SU-DHL-6 (cell line): ENCODE measurements around the gene SAMD7.

Experiments used
- H2AFZ ChIP-seq: fragments of 200-600 bp; sonication (generic); 2 replicates; pipeline ENCODE4 v1.6.1; 2014; ENCODE audit warnings: low read depth, mild to moderate bottlenecking, moderate library complexity, mixed read lengths, antibody characterized with exemption, low read length; ENCODE audit not compliant: severe bottlenecking
- H3F3A ChIP-seq: fragments of 200-600 bp; shearing (Covaris generic); 2 replicates; pipeline ENCODE4 v1.6.0; 2016; ENCODE audit warnings: antibody characterized with exemption, mild to moderate bottlenecking; ENCODE audit not compliant: insufficient read depth
- H3K27ac ChIP-seq: fragments of 200-600 bp; sonication (generic); 2 replicates; pipeline ENCODE4 v1.5.1; 2016; ENCODE audit warnings: low read depth, mild to moderate bottlenecking, low read length, moderate library complexity, mixed read lengths
- H3K27me3 ChIP-seq: fragments of 200-600 bp; sonication (generic), shearing (Covaris generic); 2 replicates; pipeline ENCODE4 v1.6.0; 2014; ENCODE audit warnings: mild to moderate bottlenecking, low read length
- H3K36me3 ChIP-seq: fragments of 200-600 bp; sonication (generic); 2 replicates; pipeline ENCODE4 v1.6.1; 2014; ENCODE audit warnings: mild to moderate bottlenecking, low read length, mixed read lengths
- H3K4me2 ChIP-seq: fragments of 300-600, 200-600 bp; shearing (Covaris generic), sonication (generic); 2 replicates; pipeline ENCODE4 v1.6.0; 2014; ENCODE audit warnings: low read length, low read depth, mild to moderate bottlenecking; ENCODE audit not compliant: poor library complexity, severe bottlenecking
- H3K4me3 ChIP-seq: fragments of 200-600 bp; sonication (generic); 2 replicates; pipeline ENCODE4 v1.5.1; 2014; ENCODE audit warnings: antibody characterized with exemption, low read length, mild to moderate bottlenecking, mixed read lengths; ENCODE audit not compliant: insufficient read depth, poor library complexity, severe bottlenecking
- H3K79me2 ChIP-seq: fragments of 200-600 bp; sonication (generic); 2 replicates; pipeline ENCODE4 v1.6.1; 2014; ENCODE audit warnings: mild to moderate bottlenecking, low read length, moderate library complexity; ENCODE audit not compliant: insufficient read depth
- H3K9ac ChIP-seq: fragments of 200-600 bp; sonication (generic); 2 replicates; pipeline ENCODE4 v1.7.0; 2014; ENCODE audit warnings: mild to moderate bottlenecking, low read length
- H3K9me2 ChIP-seq: fragments of 200-600 bp; sonication (generic); replicated peaks from 2 replicates; pipeline ENCODE4 v1.6.1; 2014; ENCODE audit warnings: low read length; ENCODE audit not compliant: insufficient read depth
- H3K9me3 ChIP-seq: fragments of 200-600 bp; sonication (generic); 2 replicates; pipeline ENCODE4 v1.6.1; 2014; ENCODE audit warnings: low read length, mixed read lengths; ENCODE audit not compliant: insufficient read depth
- H4K20me1 ChIP-seq: fragments of 200-600 bp; sonication (generic); 2 replicates; pipeline ENCODE4 v1.6.1; 2014; ENCODE audit warnings: low read depth, mild to moderate bottlenecking, antibody characterized with exemption, low read length, moderate library complexity, mixed read lengths
- CTCF ChIP-seq: fragments of 200-600 bp; sonication (generic); IDR thresholded peaks from one replicate; pipeline ENCODE4 v1.5.1; 2017; ENCODE audit warnings: antibody characterized with exemption, mild to moderate bottlenecking, low read length, moderate library complexity; ENCODE audit not compliant: insufficient read depth, poor library complexity, severe bottlenecking
- EZH2phosphoT487 ChIP-seq: fragments of 200-600 bp; sonication (generic), shearing (Covaris generic); conservative IDR thresholded peaks from 2 replicates; pipeline ENCODE4 v1.6.1; 2018; ENCODE audit warnings: mild to moderate bottlenecking, antibody characterized with exemption, low read length, moderate library complexity, mixed read lengths

Gene SAMD7

GRCh38 chr3:169966428-169966950 lies 55.1 kb downstream of the SAMD7 start, which contains the start of gene SEC62:
SEC62 (plus strand) TSS chr3:169966807; CDS start chr3:169966823, 16 bp downstream.
- H3K27ac ChIP-seq, result peak within 1 kb of the TSS; percentile 97
- no peaks in the 10 kb centered on the region for H3K9me2 ChIP-seq
- H3K27me3 ChIP-seq, result no peaks in the 10 kb centered on the region
- no peak within 1 kb of the TSS for H2AFZ ChIP-seq
- peaks cover 57% of the 10 kb centered on the region for H3F3A ChIP-seq
- peak within 1 kb of the TSS; percentile 96 for H3K4me2 ChIP-seq
- peak within 1 kb of the TSS; percentile 75 for H3K9ac ChIP-seq
- TF ChIP-seq EZH2phosphoT487 (no peak), CTCF (peak; percentile 49)
- no peaks in the 10 kb centered on the region for H4K20me1 ChIP-seq
- H3K4me3 ChIP-seq, result peak within 1 kb of the TSS; percentile 81
- H3K9me3 ChIP-seq, result no peaks in the 10 kb centered on the region
- peaks cover 36% of the 10 kb centered on the region for H3K36me3 ChIP-seq
- H3K79me2 ChIP-seq, result peaks cover 97% of the 10 kb centered on the region

GRCh38 chr3:169966951-169967915 lies 55.9 kb downstream of the SAMD7 start:
- Histone ChIP-seq H3K9me3 (no peaks in the 10 kb centered on the region), H3K4me3 (peak overlapping the region; percentile 81), H3K9me2 (no peaks in the 10 kb centered on the region), H3K36me3 (peaks cover 40% of the 10 kb centered on the region), H3F3A (peaks cover 58% of the 10 kb centered on the region), H3K79me2 (peaks cover 97% of the 10 kb centered on the region), H4K20me1 (0 out of 2 replicates have a peak, but pooled peaks cover 4% of the 10 kb centered on the region), H2AFZ (no peak overlapping the region), H3K9ac (peak overlapping the region; percentile 75), H3K4me2 (peak overlapping the region; percentile 96), H3K27ac (peak overlapping the region; percentile 97), H3K27me3 (no peaks in the 10 kb centered on the region)
- TF ChIP-seq EZH2phosphoT487, result no peak
- no peak for TF ChIP-seq CTCF

DNA sequence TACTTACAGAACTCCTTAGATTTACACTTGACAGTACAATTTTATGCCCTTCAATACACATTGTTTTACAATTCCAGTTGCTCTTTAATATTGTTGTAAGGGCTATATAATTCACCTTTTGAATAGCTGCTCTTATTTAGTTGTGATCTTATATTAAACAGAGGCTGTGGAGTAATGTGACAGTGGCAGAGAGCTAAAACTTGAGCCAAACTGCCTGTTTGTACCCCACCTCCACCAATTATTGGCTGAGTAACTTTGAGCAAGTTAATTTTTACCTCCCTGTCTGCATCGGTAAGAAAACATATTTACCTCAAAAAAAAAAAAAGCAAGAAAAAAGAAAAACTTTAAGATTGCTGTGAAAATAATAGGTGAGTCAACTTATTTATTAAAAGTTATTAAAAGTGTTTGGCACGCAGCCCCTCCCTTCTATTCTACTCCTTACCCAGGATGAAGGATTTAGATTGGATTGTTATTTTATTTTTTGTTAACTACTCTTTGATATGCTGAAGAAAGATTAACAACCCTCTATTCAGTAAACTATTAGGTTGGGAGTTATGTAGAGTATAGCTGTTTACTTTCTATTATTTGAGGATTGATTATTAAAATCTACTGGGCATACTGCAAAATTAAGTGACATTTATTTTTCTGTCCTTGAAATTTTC lies 57.0 kb downstream of the SAMD7 start:
- Histone ChIP-seq H3F3A (peaks cover 66% of the 10 kb centered on the region), H3K9me2 (no peaks in the 10 kb centered on the region), H3K36me3 (peaks cover 47% of the 10 kb centered on the region), H3K4me3 (peak overlapping the region; percentile 81), H2AFZ (no peak overlapping the region), H3K79me2 (peaks cover 98% of the 10 kb centered on the region), H3K27me3 (no peaks in the 10 kb centered on the region), H3K4me2 (peak overlapping the region; percentile 96), H3K9me3 (no peaks in the 10 kb centered on the region), H3K9ac (peak overlapping the region; percentile 75), H4K20me1 (0 out of 2 replicates have a peak, but pooled peaks cover 4% of the 10 kb centered on the region), H3K27ac (peak overlapping the region; percentile 97)
- no peak for TF ChIP-seq CTCF
- no peak for TF ChIP-seq EZH2phosphoT487
